ENCODE results near the gene PRUNE2. TPM values are rescaled to one million over a fixed set of nuclear protein-coding genes. Genes with fewer than 3 reads are reported as not detected.
"Not testable (repeated sequence)": the region's sequence is repeated elsewhere in the genome, so short reads cannot be mapped to it uniquely, and the experiment has no call there.

PRUNE2 gene
- total RNA-seq, 2 donors from 2014 or later: 58.6 to 78.9 TPM

- no peaks in the 10 kb centered on the region for H3K27me3 ChIP-seq (replicated peaks; ENCODE audit: insufficient read depth)
- no peaks in the 10 kb centered on the region for H3K9me3 ChIP-seq
- H3K4me3 ChIP-seq: no peak overlapping the region
- no peaks in the 10 kb centered on the region for H3K4me1 ChIP-seq (replicated peaks)
- DNase-seq (ENCODE audit: low spot score): no peak
- 61% methylated on average over 4 of the region's 4 CpGs for WGBS
- intact Hi-C loops (cut with DNase I): no loop called here
- no peak overlapping the region for H3K27ac ChIP-seq
- no peaks in the 10 kb centered on the region for H3K36me3 ChIP-seq
- TF ChIP-seq CTCF (IDR thresholded peaks at IDR 0.05): no peak
Observed at GRCh38 chr9:76676857-76677256, 229.1 kb downstream of the PRUNE2 start.

GRCh38 chr9:76667521-76667957 lies 238.4 kb downstream of the PRUNE2 start:
- WGBS: 36% methylated on average over 1 of the region's 1 CpG
- H3K4me1 ChIP-seq (replicated peaks): no peaks in the 10 kb centered on the region
- intact Hi-C loops (cut with DNase I): no loop called here
- no peak for DNase-seq (ENCODE audit: low spot score)
- H3K36me3 ChIP-seq: no peaks in the 10 kb centered on the region
- TF ChIP-seq POLR2AphosphoS5 (IDR thresholded peaks at IDR 0.05) (no peak), POLR2A (IDR thresholded peaks at IDR 0.05) (no peak), CTCF (IDR thresholded peaks at IDR 0.05) (no peak)
- H3K4me3 ChIP-seq: no peak overlapping the region
- H3K9me3 ChIP-seq: no peaks in the 10 kb centered on the region
- no peaks in the 10 kb centered on the region for H3K27me3 ChIP-seq (replicated peaks; ENCODE audit: insufficient read depth)
- no peak overlapping the region for H3K27ac ChIP-seq

GRCh38 chr9:76665966-76666365 lies 239.9 kb downstream of the PRUNE2 start:
- H3K27me3 ChIP-seq (replicated peaks; ENCODE audit: insufficient read depth); H3K9me3 ChIP-seq; DNase-seq (ENCODE audit: low spot score); H3K27ac ChIP-seq; H3K4me1 ChIP-seq (replicated peaks); intact Hi-C loops (cut with DNase I); H3K36me3 ChIP-seq; H3K4me3 ChIP-seq: not testable (repeated sequence)
- 90% methylated on average over 11 of the region's 11 CpGs for WGBS

- no peaks in the 10 kb centered on the region for H3K9me3 ChIP-seq
- 89% methylated on average over 5 of the region's 5 CpGs for WGBS
- DNase-seq (ENCODE audit: low spot score): no peak
- H3K27me3 ChIP-seq (replicated peaks; ENCODE audit: insufficient read depth): no peaks in the 10 kb centered on the region
- intact Hi-C loops (cut with DNase I): no loop called here
- H3K27ac ChIP-seq: no peak overlapping the region
- H3K36me3 ChIP-seq: no peaks in the 10 kb centered on the region
- no peak overlapping the region for H3K4me3 ChIP-seq
- H3K4me1 ChIP-seq (replicated peaks): no peaks in the 10 kb centered on the region
- no peak for TF ChIP-seq POLR2A (IDR thresholded peaks at IDR 0.05)
Observed at GRCh38 chr9:76665458-76665857, 240.5 kb downstream of the PRUNE2 start.

DNA sequence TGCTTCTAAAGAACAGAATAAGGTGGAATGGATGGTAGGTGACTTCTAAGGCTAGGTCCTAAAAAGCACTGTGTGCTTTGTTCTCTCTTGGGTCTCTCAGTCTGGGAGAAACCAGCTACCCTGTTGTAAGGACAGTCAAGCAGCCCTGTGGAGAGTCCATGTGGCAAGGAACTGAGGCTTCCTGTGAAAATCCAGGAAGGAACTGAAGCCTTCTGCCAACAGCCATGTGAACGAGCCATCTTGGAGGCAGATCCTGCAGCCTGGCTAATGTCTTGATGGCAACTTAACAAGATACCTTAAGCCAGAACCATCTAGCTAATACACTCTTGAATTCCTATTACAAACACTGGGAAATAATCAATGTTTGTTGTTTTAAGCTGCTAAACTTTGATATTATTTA lies 241.8 kb downstream of the PRUNE2 start:
- H3K4me1 ChIP-seq (replicated peaks): no peaks in the 10 kb centered on the region
- H3K27me3 ChIP-seq (replicated peaks; ENCODE audit: insufficient read depth): no peaks in the 10 kb centered on the region
- H3K4me3 ChIP-seq: no peak overlapping the region
- H3K36me3 ChIP-seq: no peaks in the 10 kb centered on the region
- no peak for DNase-seq (ENCODE audit: low spot score)
- 80% methylated on average over 1 of the region's 1 CpG for WGBS
- intact Hi-C loops (cut with DNase I): no loop called here
- H3K9me3 ChIP-seq: no peaks in the 10 kb centered on the region
- no peak overlapping the region for H3K27ac ChIP-seq
- TF ChIP-seq POLR2A (IDR thresholded peaks at IDR 0.05) (no peak), POLR2AphosphoS5 (IDR thresholded peaks at IDR 0.05) (no peak), CTCF (IDR thresholded peaks at IDR 0.05) (no peak)

DNA sequence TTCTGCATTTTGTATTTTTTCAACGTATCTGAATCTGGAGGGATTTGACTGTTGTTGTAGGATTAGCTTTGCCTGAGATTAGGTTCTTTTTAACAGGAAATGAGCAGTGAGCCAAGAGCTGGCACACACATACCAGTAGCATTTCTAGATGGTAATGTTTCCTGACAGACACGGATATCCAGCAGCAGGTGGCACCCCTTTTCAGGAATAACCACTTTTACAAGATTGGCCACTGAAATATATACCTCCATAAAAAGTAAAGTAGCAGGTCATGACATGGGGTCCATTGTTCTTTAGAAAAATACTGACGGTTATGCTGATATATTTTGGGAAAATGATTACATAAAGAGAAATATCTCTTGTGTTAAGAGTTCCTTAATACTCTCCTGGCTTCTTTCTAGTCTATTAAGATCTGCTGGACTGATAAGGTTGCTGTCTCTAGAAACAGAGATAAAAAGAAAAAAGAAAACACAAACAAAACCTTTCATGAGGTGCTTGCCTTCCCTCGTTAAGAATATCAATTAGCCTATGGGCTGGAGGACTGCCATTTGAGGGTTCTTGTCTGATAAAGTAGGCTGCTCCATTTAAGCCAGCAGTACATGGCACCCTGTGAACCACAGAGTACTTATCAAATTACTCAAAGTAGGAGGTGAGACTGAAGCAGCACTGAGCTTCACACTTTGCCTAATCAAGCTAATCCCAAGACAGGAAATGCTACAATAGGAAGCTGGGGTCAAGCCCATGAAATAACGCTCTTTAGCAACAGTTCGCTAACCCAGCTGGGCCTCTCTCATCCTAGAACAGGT lies 243.2 kb downstream of the PRUNE2 start:
- Histone ChIP-seq H3K4me3 (no peak overlapping the region), H3K27me3 (replicated peaks; ENCODE audit: insufficient read depth) (no peaks in the 10 kb centered on the region), H3K36me3 (no peaks in the 10 kb centered on the region), H3K9me3 (no peaks in the 10 kb centered on the region), H3K4me1 (replicated peaks) (no peaks in the 10 kb centered on the region), H3K27ac (no peak overlapping the region)
- TF ChIP-seq POLR2AphosphoS5 (IDR thresholded peaks at IDR 0.05): no peak
- TF ChIP-seq CTCF (IDR thresholded peaks at IDR 0.05): peak in 1 of 4 experiments; percentile 14
- 14% methylated on average over 6 of the region's 6 CpGs for WGBS
- no peak for DNase-seq (ENCODE audit: low spot score)
- intact Hi-C loops (cut with DNase I): no loop called here

All from prostate gland (tissue), 2 donors.